ENCODE results near the gene PRMT3. TPM values are rescaled to one million over a fixed set of nuclear protein-coding genes. Genes with fewer than 3 reads are reported as not detected.
"Not testable (repeated sequence)": the region's sequence is repeated elsewhere in the genome, so short reads cannot be mapped to it uniquely, and the experiment has no call there.

The PRMT3 gene
- total RNA-seq, 1 donor from 2014 or later: 10.2 TPM

DNA sequence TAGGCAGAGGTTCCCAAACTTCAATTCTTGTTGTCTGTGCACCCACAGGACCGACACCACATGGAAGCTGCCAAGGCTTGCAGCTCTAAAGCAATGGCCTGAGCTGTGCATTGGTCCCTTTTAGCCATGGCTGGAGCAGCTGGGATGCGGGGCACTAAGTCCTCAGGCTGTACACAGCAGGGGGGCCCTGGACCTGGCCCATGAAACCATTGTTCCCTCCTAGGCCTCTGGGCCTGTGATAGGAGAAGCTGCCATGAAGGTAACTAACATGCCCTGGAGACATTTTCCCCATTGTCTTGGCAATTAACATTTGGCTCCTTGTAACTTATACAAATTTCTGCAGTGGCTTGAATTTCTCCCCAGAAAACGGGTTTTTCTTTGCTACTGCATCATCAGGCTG is 168.3 kb downstream of the PRMT3 start:
- no peak for TF ChIP-seq CTCF (IDR thresholded peaks at IDR 0.05)
- DNase-seq (no peak), ATAC-seq (no peak)
- intact Hi-C loops (cut with DNase I): no loop called here
- H3K27ac ChIP-seq: no peak overlapping the region
- no peaks in the 10 kb centered on the region for H3K36me3 ChIP-seq
- H3K9me3 ChIP-seq: no peaks in the 10 kb centered on the region
- no peak overlapping the region for H3K4me3 ChIP-seq
- H3K4me1 ChIP-seq: no peaks in the 10 kb centered on the region
- H3K27me3 ChIP-seq: no peaks in the 10 kb centered on the region

GRCh38 chr11:20556396-20556795 is 168.9 kb downstream of the PRMT3 start:
- H3K36me3 ChIP-seq; H3K27me3 ChIP-seq; H3K4me3 ChIP-seq; H3K9me3 ChIP-seq; DNase-seq; intact Hi-C loops (cut with DNase I); H3K4me1 ChIP-seq; ATAC-seq; H3K27ac ChIP-seq: not testable (repeated sequence)

GRCh38 chr11:20558741-20559140 is 171.2 kb downstream of the PRMT3 start:
- H3K27me3 ChIP-seq: no peaks in the 10 kb centered on the region
- no peaks in the 10 kb centered on the region for H3K4me1 ChIP-seq
- intact Hi-C loops (cut with DNase I): no loop called here
- ATAC-seq: no peak
- H3K9me3 ChIP-seq: no peaks in the 10 kb centered on the region
- no peak for TF ChIP-seq CTCF (IDR thresholded peaks at IDR 0.05)
- H3K27ac ChIP-seq: no peak overlapping the region
- no peak overlapping the region for H3K4me3 ChIP-seq
- no peaks in the 10 kb centered on the region for H3K36me3 ChIP-seq
- DNase-seq: no peak

Other genes starting within 250 kb of the PRMT3 start
- not detected for gene DBX1, start 227.2 kb upstream of the PRMT3 start, total RNA-seq
- 59.9 TPM for gene HTATIP2, start 24.0 kb upstream of the PRMT3 start, total RNA-seq
- gene SLC6A5, start 211.9 kb downstream of the PRMT3 start, total RNA-seq: not detected

Measured in upper lobe of right lung (tissue), 1 donor.